DOHH2 (cell line): Measurements from ENCODE around the gene FAF2.

ENCODE experiments used
- H3F3A ChIP-seq: fragments of 200-600 bp; sonication (generic), shearing (Covaris generic); 2 replicates; pipeline ENCODE4 v1.6.0; 2016; ENCODE audit warnings: antibody characterized with exemption, mild to moderate bottlenecking; ENCODE audit not compliant: control insufficient read depth, insufficient read depth
- H3K27ac ChIP-seq: fragments of 200-600 bp; sonication (generic); 2 replicates; pipeline ENCODE4 v1.5.1; 2014; ENCODE audit warnings: low read depth, mild to moderate bottlenecking, low read length, moderate library complexity
- H3K27me3 ChIP-seq: fragments of 200-600 bp; sonication (generic); 2 replicates; pipeline ENCODE4 v1.6.1; 2014; ENCODE audit warnings: mild to moderate bottlenecking, low read length, mixed read lengths; ENCODE audit not compliant: control insufficient read depth
- H3K36me3 ChIP-seq: fragments of 200-600 bp; sonication (generic); 2 replicates; pipeline ENCODE4 v1.6.1; 2014; ENCODE audit warnings: mild to moderate bottlenecking, low read length, moderate library complexity, mixed read lengths; ENCODE audit not compliant: control insufficient read depth
- H3K4me1 ChIP-seq: fragments of 200-600 bp; sonication (generic); 2 replicates; pipeline ENCODE4 v1.6.1; 2014; ENCODE audit warnings: mild to moderate bottlenecking, low read length, mixed read lengths; ENCODE audit not compliant: control insufficient read depth
- H3K4me2 ChIP-seq: fragments of 200-600 bp; sonication (generic); 2 replicates; pipeline ENCODE4 v1.6.0; 2014; ENCODE audit warnings: mild to moderate bottlenecking, low read length, moderate library complexity
- H3K4me3 ChIP-seq: fragments of 200-600 bp; sonication (generic); 2 replicates; pipeline ENCODE4 v1.5.1; 2014; ENCODE audit warnings: mild to moderate bottlenecking, low read length, mixed read lengths
- H3K79me2 ChIP-seq: fragments of 200-600 bp; sonication (generic); 2 replicates; pipeline ENCODE4 v1.6.1; 2014; ENCODE audit warnings: mild to moderate bottlenecking, low read length, mixed read lengths; ENCODE audit not compliant: control insufficient read depth
- H3K9me2 ChIP-seq: fragments of 200-600 bp; sonication (generic); replicated peaks from 2 replicates; pipeline ENCODE4 v1.6.1; 2014; ENCODE audit warnings: mild to moderate bottlenecking, low read length, mixed read lengths; ENCODE audit not compliant: control insufficient read depth
- H3K9me3 ChIP-seq: fragments of 200-600 bp; sonication (generic); 2 replicates; pipeline ENCODE4 v1.6.1; 2014; ENCODE audit warnings: antibody characterized with exemption, low read length, mixed read lengths; ENCODE audit not compliant: control insufficient read depth, insufficient read depth
- H4K20me1 ChIP-seq: fragments of 200-600 bp; sonication (generic); 2 replicates; pipeline ENCODE4 v1.6.0; 2014; ENCODE audit warnings: low read depth, mild to moderate bottlenecking, antibody characterized with exemption, low read length, moderate library complexity; ENCODE audit not compliant: control insufficient read depth, insufficient read depth
- CTCF ChIP-seq: fragments of 200-600 bp; sonication (generic); IDR thresholded peaks from one replicate; pipeline ENCODE4 v1.5.1; 2014; ENCODE audit warnings: antibody characterized with exemption, mild to moderate bottlenecking, low read depth, low read length; ENCODE audit not compliant: poor library complexity, severe bottlenecking
- EZH2phosphoT487 ChIP-seq: fragments of 200-600 bp; sonication (generic); IDR thresholded peaks from 2 replicates; pipeline ENCODE4 v1.6.1; 2017; ENCODE audit warnings: borderline replicate concordance, mild to moderate bottlenecking, antibody characterized with exemption, low read length, moderate library complexity, mixed read lengths

Gene FAF2

GRCh38 chr5:176521286-176521685 lies 73.1 kb downstream of the FAF2 start:
- Histone ChIP-seq H3K4me1 (peaks cover 34% of the 10 kb centered on the region), H3K27me3 (no peaks in the 10 kb centered on the region), H3K9me3 (no peaks in the 10 kb centered on the region)

GRCh38 chr5:176521699-176522263 lies 73.6 kb downstream of the FAF2 start:
- Histone ChIP-seq H3K9me3 (no peaks in the 10 kb centered on the region), H3K27me3 (no peaks in the 10 kb centered on the region), H3K4me3 (no peak overlapping the region)

More at GRCh38 chr5:176521286-176521685, 73.1 kb downstream of the FAF2 start:
- 0 out of 2 replicates have a peak, but pooled peaks cover 5% of the 10 kb centered on the region for H3K36me3 ChIP-seq
- H3K79me2 ChIP-seq: no peaks in the 10 kb centered on the region
- no peaks in the 10 kb centered on the region for H4K20me1 ChIP-seq
- TF ChIP-seq EZH2phosphoT487: no peak
- no peak for TF ChIP-seq CTCF
- no peaks in the 10 kb centered on the region for H3K9me2 ChIP-seq
- no peak overlapping the region for H3K4me2 ChIP-seq
- H3F3A ChIP-seq: peaks cover 14% of the 10 kb centered on the region
- no peak overlapping the region for H3K4me3 ChIP-seq
- H3K27ac ChIP-seq: no peak overlapping the region

DNA sequence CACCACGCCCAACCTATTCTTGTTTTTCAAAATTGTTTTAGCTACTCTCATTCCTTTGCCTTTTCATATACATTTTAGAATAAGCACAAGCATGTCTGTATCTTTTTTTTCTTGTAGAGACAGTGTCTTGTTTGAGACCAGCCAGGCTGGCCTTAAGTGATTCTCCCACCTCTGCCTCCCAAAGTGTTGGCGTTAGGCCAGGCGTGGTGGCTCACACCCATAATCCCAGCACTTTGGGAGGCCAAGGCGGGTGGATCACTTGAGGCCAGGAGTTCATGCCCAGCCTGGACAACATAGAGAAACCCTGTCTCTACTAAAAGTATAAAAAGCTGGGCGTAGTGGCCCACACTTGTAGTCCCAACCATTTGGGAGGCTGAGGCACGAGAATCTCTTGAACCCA lies 76.0 kb downstream of the FAF2 start:
- H3F3A ChIP-seq: peaks cover 20% of the 10 kb centered on the region
- no peaks in the 10 kb centered on the region for H3K79me2 ChIP-seq
- H4K20me1 ChIP-seq: no peaks in the 10 kb centered on the region
- H3K27me3 ChIP-seq: no peaks in the 10 kb centered on the region
- peaks cover 55% of the 10 kb centered on the region for H3K4me1 ChIP-seq
- no peak overlapping the region for H3K4me2 ChIP-seq
- no peaks in the 10 kb centered on the region for H3K9me2 ChIP-seq
- peaks cover 27% of the 10 kb centered on the region for H3K36me3 ChIP-seq
- no peaks in the 10 kb centered on the region for H3K9me3 ChIP-seq
- H3K27ac ChIP-seq: no peak overlapping the region
- no peak overlapping the region for H3K4me3 ChIP-seq
- no peak for TF ChIP-seq EZH2phosphoT487
- TF ChIP-seq CTCF: no peak

More at GRCh38 chr5:176521699-176522263, 73.6 kb downstream of the FAF2 start:
- Histone ChIP-seq H3K4me1 (peaks cover 34% of the 10 kb centered on the region), H3K36me3 (0 out of 2 replicates have a peak, but pooled peaks cover 5% of the 10 kb centered on the region), H3K27ac (no peak overlapping the region), H4K20me1 (no peaks in the 10 kb centered on the region), H3K9me2 (no peaks in the 10 kb centered on the region), H3K79me2 (no peaks in the 10 kb centered on the region), H3F3A (peaks cover 16% of the 10 kb centered on the region), H3K4me2 (no peak overlapping the region)
- TF ChIP-seq CTCF (no peak), EZH2phosphoT487 (no peak)
